ENCODE data around the gene LYRM1. TPM values are rescaled to one million over a fixed set of nuclear protein-coding genes. Genes with fewer than 3 reads are reported as not detected.

LYRM1 gene
- total RNA-seq, 4 donors from 2014 or later, result 17.4 to 37.3 (median 30.0) TPM

DNA sequence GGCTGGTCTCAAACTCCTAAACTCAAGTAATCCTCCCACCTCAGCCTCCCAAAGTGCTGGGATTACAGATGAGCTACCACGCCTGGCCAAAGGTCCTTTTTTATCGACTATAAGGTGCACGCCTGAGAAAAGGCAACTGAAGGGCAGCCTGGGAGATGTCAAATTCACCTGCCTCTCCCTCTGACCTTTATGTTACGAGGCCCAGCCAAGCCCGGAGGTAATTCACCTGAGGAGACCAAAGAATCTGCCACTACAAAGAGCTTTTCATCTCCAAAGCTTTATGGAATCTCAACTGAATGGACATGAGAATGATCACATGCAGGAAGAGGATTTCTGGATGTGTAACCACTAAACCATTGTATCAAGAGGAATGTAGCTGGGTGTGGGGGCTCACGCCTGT, 37.2 kb downstream of the LYRM1 start:
- 87% methylated on average over 6 of the region's 6 CpGs for WGBS
- TF ChIP-seq POLR2A (IDR thresholded peaks at IDR 0.05) (no peak), POLR2AphosphoS5 (IDR thresholded peaks at IDR 0.05) (no peak), EP300 (IDR thresholded peaks at IDR 0.05) (no peak)
- TF ChIP-seq, protein P1, sequence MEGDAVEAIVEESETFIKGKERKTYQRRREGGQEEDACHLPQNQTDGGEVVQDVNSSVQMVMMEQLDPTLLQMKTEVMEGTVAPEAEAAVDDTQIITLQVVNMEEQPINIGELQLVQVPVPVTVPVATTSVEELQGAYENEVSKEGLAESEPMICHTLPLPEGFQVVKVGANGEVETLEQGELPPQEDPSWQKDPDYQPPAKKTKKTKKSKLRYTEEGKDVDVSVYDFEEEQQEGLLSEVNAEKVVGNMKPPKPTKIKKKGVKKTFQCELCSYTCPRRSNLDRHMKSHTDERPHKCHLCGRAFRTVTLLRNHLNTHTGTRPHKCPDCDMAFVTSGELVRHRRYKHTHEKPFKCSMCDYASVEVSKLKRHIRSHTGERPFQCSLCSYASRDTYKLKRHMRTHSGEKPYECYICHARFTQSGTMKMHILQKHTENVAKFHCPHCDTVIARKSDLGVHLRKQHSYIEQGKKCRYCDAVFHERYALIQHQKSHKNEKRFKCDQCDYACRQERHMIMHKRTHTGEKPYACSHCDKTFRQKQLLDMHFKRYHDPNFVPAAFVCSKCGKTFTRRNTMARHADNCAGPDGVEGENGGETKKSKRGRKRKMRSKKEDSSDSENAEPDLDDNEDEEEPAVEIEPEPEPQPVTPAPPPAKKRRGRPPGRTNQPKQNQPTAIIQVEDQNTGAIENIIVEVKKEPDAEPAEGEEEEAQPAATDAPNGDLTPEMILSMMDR (IDR thresholded peaks at IDR 0.05), result no peak
- Histone ChIP-seq H3K36me3 (no peaks in the 10 kb centered on the region), H3K27ac (no peak overlapping the region), H3K4me3 (no peak overlapping the region), H3K27me3 (no peaks in the 10 kb centered on the region), H3K9me3 (no peaks in the 10 kb centered on the region), H3K4me1 (no peaks in the 10 kb centered on the region)
- no peak for DNase-seq (ENCODE audit: low spot score in 2 of 2)

DNA sequence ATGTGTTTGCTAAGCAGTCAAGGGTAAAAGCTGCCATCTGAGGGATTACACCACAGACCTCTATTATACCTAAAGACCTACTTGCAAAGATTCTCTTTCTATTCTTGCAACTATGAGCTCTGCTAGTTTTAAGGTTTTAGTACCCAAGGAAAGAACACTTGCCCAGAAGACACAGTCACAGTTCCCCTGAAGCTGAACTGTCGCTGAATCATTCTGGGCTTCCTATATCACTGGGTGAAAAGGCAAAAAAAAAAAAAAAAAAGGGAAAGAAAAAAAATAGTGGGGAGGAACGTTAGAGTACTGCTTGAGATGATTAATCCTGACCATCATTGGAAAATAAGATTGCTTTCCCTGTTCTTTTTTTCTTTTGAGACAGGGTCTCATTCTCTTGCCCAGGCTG, 37.9 kb downstream of the LYRM1 start:
- WGBS, result 42% methylated on average over 2 of the region's 2 CpGs
- no peak overlapping the region for H3K4me3 ChIP-seq
- TF ChIP-seq POLR2AphosphoS5 (IDR thresholded peaks at IDR 0.05) (no peak), EP300 (IDR thresholded peaks at IDR 0.05) (no peak), POLR2A (IDR thresholded peaks at IDR 0.05) (no peak)
- TF ChIP-seq, protein P1 (IDR thresholded peaks at IDR 0.05), result no peak

DNA sequence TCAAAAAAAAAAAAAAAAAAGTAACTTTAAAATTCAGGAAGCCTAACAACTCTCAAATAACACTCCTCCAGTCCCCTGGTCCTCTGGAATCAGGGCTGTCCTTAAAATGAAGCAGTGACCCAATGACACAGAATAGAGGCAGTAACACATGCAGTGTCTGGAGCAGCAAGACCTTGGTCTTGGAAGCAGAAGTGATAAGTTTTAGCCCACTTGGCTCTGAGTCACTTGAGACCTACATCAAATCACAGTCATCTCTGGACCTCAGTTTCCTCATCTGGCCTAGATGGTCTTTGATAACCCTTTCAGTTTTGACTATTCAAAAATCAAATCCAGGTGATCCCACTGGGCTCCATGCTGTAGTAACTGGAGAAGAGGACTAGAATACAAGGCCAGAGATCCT, 39.0 kb downstream of the LYRM1 start:
- Histone ChIP-seq H3K4me3 (no peak overlapping the region), H3K27me3 (no peaks in the 10 kb centered on the region), H3K9me3 (no peaks in the 10 kb centered on the region), H3K36me3 (no peaks in the 10 kb centered on the region), H3K27ac (no peak overlapping the region), H3K4me1 (no peaks in the 10 kb centered on the region)
- DNase-seq (ENCODE audit: low spot score in 2 of 2), result no peak
- TF ChIP-seq POLR2A (IDR thresholded peaks at IDR 0.05) (no peak), EP300 (IDR thresholded peaks at IDR 0.05) (no peak), POLR2AphosphoS5 (IDR thresholded peaks at IDR 0.05) (no peak)
- TF ChIP-seq, protein P1 (IDR thresholded peaks at IDR 0.05), result no peak

More for the DNA sequence above, 37.9 kb downstream of the LYRM1 start:
- Histone ChIP-seq H3K27me3 (no peaks in the 10 kb centered on the region), H3K27ac (no peak overlapping the region), H3K4me1 (no peaks in the 10 kb centered on the region), H3K36me3 (no peaks in the 10 kb centered on the region), H3K9me3 (no peaks in the 10 kb centered on the region)
- DNase-seq (ENCODE audit: low spot score in 2 of 2), result no peak

DNA sequence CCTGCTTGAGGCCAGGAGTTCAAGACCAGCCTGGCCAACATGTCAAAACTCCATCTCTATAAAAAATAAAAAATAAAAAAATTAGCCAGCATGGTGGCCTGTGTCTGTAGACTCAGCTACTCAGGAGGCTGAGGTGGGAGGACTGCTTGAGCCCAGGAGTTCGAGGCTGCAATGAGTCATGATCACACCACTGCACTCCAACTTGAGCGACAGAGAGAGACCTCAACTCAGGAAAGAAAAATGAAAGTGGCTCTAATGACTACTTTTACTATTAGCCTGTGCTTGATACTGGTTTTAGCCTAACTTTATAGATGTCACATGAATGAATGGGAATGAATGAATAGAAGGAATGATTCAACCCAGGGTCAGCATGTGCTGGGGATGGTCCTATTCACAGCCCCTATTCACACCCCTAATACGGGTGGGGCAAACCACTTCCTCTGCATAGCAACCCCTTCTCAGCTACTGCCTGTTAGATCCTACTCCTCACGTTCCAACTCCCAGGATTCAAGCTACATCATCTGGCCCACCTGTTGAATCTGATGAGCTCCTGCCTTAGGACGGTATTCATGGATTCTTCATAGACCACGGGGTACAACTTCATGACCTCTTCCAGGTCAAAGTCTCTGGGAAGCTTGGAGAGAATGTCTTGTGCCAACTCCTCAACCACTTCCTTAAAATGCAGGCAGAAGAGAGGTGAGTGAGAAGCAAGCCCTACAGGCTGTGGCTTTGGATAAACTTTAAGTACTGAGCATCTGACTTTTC, 40.5 kb downstream of the LYRM1 start:
- Histone ChIP-seq H3K4me3 (no peak overlapping the region), H3K27me3 (no peaks in the 10 kb centered on the region), H3K36me3 (no peaks in the 10 kb centered on the region), H3K9me3 (no peaks in the 10 kb centered on the region), H3K27ac (no peak overlapping the region), H3K4me1 (no peaks in the 10 kb centered on the region)
- DNase-seq (ENCODE audit: low spot score in 2 of 2), result no peak
- WGBS, result 86% methylated on average over 6 of the region's 6 CpGs
- TF ChIP-seq, protein P1 (IDR thresholded peaks at IDR 0.05), result no peak

DNA sequence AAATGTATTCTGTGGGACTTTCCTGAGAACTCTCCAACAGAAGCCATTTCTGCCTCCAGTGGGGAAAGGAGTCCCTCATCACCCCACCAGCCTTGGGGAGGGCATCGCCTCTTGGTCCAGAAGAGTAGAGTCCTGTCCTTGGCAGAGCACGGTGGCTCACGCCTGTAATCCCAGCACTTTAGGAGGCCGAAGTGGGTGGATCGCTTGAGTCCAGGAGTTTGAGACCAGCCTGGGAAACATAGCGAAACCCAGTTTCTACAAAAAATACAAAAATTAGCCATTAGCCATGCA, 41.0 kb downstream of the LYRM1 start:
- Histone ChIP-seq H3K4me1 (no peaks in the 10 kb centered on the region), H3K27ac (no peak overlapping the region), H3K4me3 (no peak overlapping the region), H3K36me3 (no peaks in the 10 kb centered on the region), H3K27me3 (no peaks in the 10 kb centered on the region), H3K9me3 (no peaks in the 10 kb centered on the region)
- no peak for TF ChIP-seq POLR2A (IDR thresholded peaks at IDR 0.05)
- no peak for TF ChIP-seq EP300 (IDR thresholded peaks at IDR 0.05)
- no peak for TF ChIP-seq POLR2AphosphoS5 (IDR thresholded peaks at IDR 0.05)
- no peak for DNase-seq (ENCODE audit: low spot score in 2 of 2)
- 98% methylated on average over 6 of the region's 6 CpGs for WGBS

DNA sequence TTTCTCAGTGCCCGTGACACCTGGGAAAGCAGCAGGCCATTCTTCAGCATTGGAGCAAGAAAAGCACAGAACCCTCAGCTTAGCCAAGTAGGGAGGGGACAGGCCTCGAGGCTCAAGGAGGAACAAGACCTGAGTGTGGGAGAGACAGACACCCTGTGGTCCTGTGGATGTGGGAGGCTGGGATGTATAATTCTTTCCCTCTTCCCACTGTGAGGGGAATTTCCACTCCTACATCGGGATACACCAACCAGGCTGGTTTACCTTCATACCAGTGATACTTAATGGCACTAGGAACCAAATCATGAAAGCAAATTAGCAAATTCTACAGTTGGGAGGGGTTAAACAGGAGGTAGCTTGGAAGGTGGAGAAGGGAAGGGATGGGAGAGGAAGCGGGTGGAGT, 41.7 kb downstream of the LYRM1 start:
- DNase-seq (ENCODE audit: low spot score in 2 of 2), result no peak
- TF ChIP-seq POLR2A (IDR thresholded peaks at IDR 0.05) (no peak), POLR2AphosphoS5 (IDR thresholded peaks at IDR 0.05) (no peak), EP300 (IDR thresholded peaks at IDR 0.05) (no peak)
- TF ChIP-seq, protein P1 (IDR thresholded peaks at IDR 0.05), result no peak
- 36% methylated on average over 2 of the region's 4 CpGs for WGBS
- H3K27ac ChIP-seq, result no peak overlapping the region
- no peaks in the 10 kb centered on the region for H3K4me1 ChIP-seq
- H3K27me3 ChIP-seq, result no peaks in the 10 kb centered on the region
- H3K36me3 ChIP-seq, result no peaks in the 10 kb centered on the region
- no peaks in the 10 kb centered on the region for H3K9me3 ChIP-seq
- H3K4me3 ChIP-seq, result no peak overlapping the region

All from suprapubic skin (tissue), 4 donors.